HL-60 (cell line): ENCODE measurements around the gene SPOP.
A peak's percentile ranks its signal among the peaks of the same experiment; 100 is the strongest.

Source experiments
- DNase-seq, 2 experiments: peaks; one replicate each; pipeline ENCODE4 v3.0.0-alpha.2; 2010 to 2020; ENCODE audit warnings: low read depth in 1 of 2, low spot score in 1 of 2
- H3K27ac ChIP-seq: fragments of 250-450 bp; sonication (Bioruptor Pico); replicated peaks from 2 replicates; pipeline ENCODE4 v1.5.1; 2020; ENCODE audit warnings: mild to moderate bottlenecking, moderate library complexity
- H3K27me3 ChIP-seq: fragments of 250-450 bp; sonication (Bioruptor Pico); 2 replicates; pipeline ENCODE4 v1.5.1; 2021; ENCODE audit warnings: mild to moderate bottlenecking, moderate library complexity; ENCODE audit not compliant: insufficient read depth, poor library complexity, severe bottlenecking
- H3K4me3 ChIP-seq: replicated peaks from 2 replicates; pipeline ENCODE4 v1.5.1; 2011; ENCODE audit warnings: mild to moderate bottlenecking, control low read depth, low read length; ENCODE audit not compliant: insufficient read depth
- CTCF ChIP-seq: IDR thresholded peaks from one replicate; pipeline ENCODE4 v1.5.1; 2011; ENCODE audit warnings: low read length, control low read depth, inconsistent platforms; ENCODE audit not compliant: insufficient read depth
- GABPA ChIP-seq: IDR thresholded peaks from 2 replicates; pipeline ENCODE4 v1.6.1; 2012; ENCODE audit warnings: low read depth
- POLR2AphosphoS5 ChIP-seq: IDR thresholded peaks from 2 replicates; pipeline ENCODE4 v1.6.1; 2012; ENCODE audit warnings: low read depth
- REST ChIP-seq: IDR thresholded peaks from 2 replicates; pipeline ENCODE4 v1.6.1; 2012; ENCODE audit warnings: low read depth; ENCODE audit not compliant: insufficient replicate concordance
- SPI1 ChIP-seq: IDR thresholded peaks from 2 replicates; pipeline ENCODE4 v1.6.1; 2012; ENCODE audit warnings: low read depth, mild to moderate bottlenecking, borderline replicate concordance

SPOP gene

GRCh38 chr17:49564638-49565037 is 113.3 kb downstream of the SPOP start:
- H3K4me3 ChIP-seq = no peak overlapping the region
- H3K27ac ChIP-seq = no peak overlapping the region
- peaks cover 17% of the 10 kb centered on the region for H3K27me3 ChIP-seq
- no peak for DNase-seq
- TF ChIP-seq REST = no peak
- TF ChIP-seq CTCF = no peak
- TF ChIP-seq POLR2AphosphoS5 = no peak
- no peak for TF ChIP-seq GABPA
- TF ChIP-seq SPI1 = no peak

- no peak overlapping the region for H3K4me3 ChIP-seq
- H3K27ac ChIP-seq = no peak overlapping the region
- TF ChIP-seq POLR2AphosphoS5 (no peak), CTCF (peak; percentile 51)
- peak in 1 of 2 experiments; percentile 50 for DNase-seq
- H3K27me3 ChIP-seq = no peaks in the 10 kb centered on the region
Observed at GRCh38 chr17:49557312-49558024, 120.4 kb downstream of the SPOP start.

GRCh38 chr17:49556223-49556943 is 121.5 kb downstream of the SPOP start:
- DNase-seq = peak in 1 of 2 experiments; percentile 70
- Histone ChIP-seq H3K27me3 (no peaks in the 10 kb centered on the region), H3K27ac (no peak overlapping the region), H3K4me3 (no peak overlapping the region)
- TF ChIP-seq POLR2AphosphoS5 (no peak), CTCF (peak; percentile 87)

GRCh38 chr17:49555495-49556222 is 122.2 kb downstream of the SPOP start:
- TF ChIP-seq SPI1 = no peak
- no peak for TF ChIP-seq REST
- Histone ChIP-seq H3K27ac (no peak overlapping the region), H3K4me3 (no peak overlapping the region), H3K27me3 (no peaks in the 10 kb centered on the region)
- no peak for DNase-seq
